Stimulated activated effector memory CD8-positive, alpha-beta T cell treated with anti-CD3 and anti-CD28 coated beads, Interleukin-12 subunit alpha, Interleukin-12 subunit beta, amount 100 ng/mL, for 72 hours (primary cell): ENCODE measurements around the gene FOS.
"Not testable (repeated sequence)": the region's sequence is repeated elsewhere in the genome, so short reads cannot be mapped to it uniquely, and the experiment has no call there.

Experiments used
- ATAC-seq: fragments of 150-1000 bp; cut with Tn5 transposase; 2 replicates; pipeline ENCODE4 v1.10.0; 2021
- DNase-seq, 2 donors: peaks; one replicate each; pipeline ENCODE4 v3.0.0; 2021 to 2022; ENCODE audit warnings: low spot score in 2 of 2
- H3K27ac Mint-ChIP-seq: one replicate; pipeline ENCODE4 v1.8.0; 2022; ENCODE audit warnings: mild to moderate bottlenecking, mixed read lengths
- H3K36me3 Mint-ChIP-seq: one replicate; pipeline ENCODE4 v1.8.0; 2022; ENCODE audit warnings: mild to moderate bottlenecking, mixed read lengths
- H3K4me1 Mint-ChIP-seq: one replicate; pipeline ENCODE4 v1.8.0; 2022; ENCODE audit warnings: mixed read lengths
- H3K4me3 Mint-ChIP-seq: one replicate; pipeline ENCODE4 v1.8.0; 2022; ENCODE audit warnings: mild to moderate bottlenecking, mixed read lengths
- H3K9me3 Mint-ChIP-seq: one replicate; pipeline ENCODE4 v1.8.0; 2022; ENCODE audit warnings: mixed read lengths

Gene FOS

DNA sequence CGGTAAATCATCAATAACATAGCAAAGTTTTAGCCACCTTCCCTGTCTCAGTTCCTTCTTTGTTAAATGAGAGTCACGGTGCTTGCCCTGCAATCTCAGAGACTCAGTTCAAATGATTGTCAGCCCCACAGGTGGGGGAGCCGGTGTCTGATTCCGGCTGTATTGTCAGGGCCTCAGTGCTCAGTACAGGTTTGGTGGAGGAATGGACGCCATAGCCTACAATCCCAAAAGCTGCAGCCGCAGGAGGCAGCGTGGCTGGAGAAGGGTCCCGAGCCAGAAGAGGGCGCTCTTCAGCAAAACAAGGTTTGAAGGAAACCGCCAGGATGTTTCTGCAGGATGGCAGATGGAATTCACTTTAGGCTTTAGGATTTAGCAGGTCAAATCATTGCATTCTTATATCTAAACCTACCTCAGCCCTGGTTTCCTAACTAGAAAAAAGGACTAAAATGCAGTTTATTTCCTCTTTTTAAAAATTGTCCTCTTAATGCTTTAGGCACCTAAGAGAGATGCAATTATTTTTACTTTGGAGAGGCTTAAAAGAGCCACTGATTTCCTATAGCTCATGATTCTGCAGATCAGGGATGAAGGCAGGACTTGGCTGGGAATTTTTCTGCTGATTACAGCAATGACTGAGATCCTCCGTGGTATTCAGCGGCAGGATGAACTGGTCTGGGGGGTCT lies 29.2 kb downstream of the FOS start:
- no peak overlapping the region for H3K27ac Mint-ChIP-seq
- DNase-seq (peak; percentile 66 to 84), ATAC-seq (peak; percentile 75)
- H3K36me3 Mint-ChIP-seq = no peaks in the 10 kb centered on the region
- H3K9me3 Mint-ChIP-seq = no peaks in the 10 kb centered on the region
- H3K4me1 Mint-ChIP-seq = peaks cover 14% of the 10 kb centered on the region
- no peak overlapping the region for H3K4me3 Mint-ChIP-seq

DNA sequence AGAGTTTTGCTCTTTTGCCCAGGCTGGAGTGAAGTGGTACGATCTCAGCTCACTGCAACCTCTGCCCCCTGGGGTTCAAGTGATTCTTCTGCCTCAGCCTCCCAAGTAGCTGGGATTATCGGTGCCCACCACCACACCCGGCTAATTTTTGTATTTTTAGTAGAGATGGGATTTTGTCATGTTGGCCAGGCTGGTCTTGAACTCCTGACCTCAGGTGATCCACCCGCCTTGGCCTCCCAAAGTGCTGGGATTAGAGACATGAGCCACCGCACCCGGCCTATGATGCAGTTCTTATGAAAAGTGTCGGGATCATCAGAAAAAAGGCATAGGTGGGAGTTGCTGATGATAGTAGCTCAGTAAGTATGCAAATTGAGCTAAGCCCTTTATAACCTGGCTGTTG lies 30.4 kb downstream of the FOS start:
- ATAC-seq, H3K27ac Mint-ChIP-seq, H3K36me3 Mint-ChIP-seq, H3K9me3 Mint-ChIP-seq, H3K4me3 Mint-ChIP-seq, DNase-seq: not testable (repeated sequence)
- H3K4me1 Mint-ChIP-seq = peaks cover 14% of the 10 kb centered on the region

DNA sequence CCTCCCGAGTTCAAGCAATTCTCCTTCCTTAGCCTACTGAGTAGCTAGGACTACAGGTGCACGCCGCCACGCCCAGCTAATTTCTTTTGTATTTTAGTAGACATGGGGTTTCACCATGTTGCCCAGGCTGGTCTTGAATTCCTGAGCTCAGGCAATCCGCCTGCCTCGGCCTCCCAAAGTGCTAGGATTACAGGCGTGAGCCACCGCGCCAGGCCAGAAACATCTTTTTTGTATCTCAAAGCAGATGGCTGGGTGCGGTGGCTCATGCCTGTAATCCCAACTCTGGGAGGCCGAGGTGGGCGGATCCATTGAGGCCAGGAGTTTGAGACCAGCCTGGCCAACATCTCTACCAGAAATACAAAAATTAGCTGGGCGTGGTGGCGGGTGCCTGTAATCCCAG lies 30.9 kb downstream of the FOS start:
- H3K9me3 Mint-ChIP-seq, H3K36me3 Mint-ChIP-seq, DNase-seq, H3K4me3 Mint-ChIP-seq, H3K27ac Mint-ChIP-seq, ATAC-seq: not testable (repeated sequence)
- H3K4me1 Mint-ChIP-seq = peaks cover 14% of the 10 kb centered on the region

DNA sequence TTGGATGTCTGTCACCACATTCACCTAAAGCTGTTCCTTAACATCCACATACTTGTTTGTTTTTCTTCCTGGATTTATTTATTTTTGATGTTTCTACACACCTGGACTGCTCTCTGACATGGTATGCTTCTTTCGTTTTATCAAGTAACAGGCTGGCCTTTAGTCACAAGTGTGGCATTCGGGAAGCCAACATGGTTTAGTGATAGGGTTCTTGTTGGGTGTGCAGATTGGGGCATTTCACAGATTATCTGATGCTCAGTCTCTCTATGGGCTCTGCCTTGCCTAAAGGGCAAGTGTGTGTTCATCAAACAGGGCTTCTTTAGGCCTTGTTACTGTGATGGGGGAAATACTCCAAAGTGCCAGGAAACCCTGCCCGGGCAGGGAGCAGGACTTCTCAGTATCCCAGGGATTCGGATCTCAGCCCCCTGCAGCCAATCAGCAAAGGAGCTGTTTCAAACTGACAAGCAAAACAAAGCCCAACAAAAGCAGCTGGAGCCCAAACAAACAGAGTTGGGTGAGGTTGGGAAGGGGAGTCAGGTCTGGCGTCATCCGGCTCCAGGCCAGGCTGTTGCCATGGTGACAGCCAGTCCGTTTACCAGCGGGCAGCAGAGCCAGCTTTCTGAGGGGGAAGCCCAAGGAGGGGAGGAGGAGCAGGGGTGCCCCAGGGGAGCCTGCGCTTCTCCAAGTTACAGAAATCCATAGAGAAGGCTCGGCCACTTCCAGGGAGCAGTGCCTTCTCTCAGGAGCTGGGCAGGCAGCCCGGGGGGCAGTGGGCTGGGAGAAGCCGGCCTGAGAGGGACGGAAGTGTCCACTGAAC lies 31.9 kb downstream of the FOS start:
- H3K4me1 Mint-ChIP-seq = peaks cover 14% of the 10 kb centered on the region
- H3K27ac Mint-ChIP-seq = no peak overlapping the region
- DNase-seq (no peak), ATAC-seq (no peak)
- no peak overlapping the region for H3K4me3 Mint-ChIP-seq
- H3K9me3 Mint-ChIP-seq = no peaks in the 10 kb centered on the region
- H3K36me3 Mint-ChIP-seq = no peaks in the 10 kb centered on the region

DNA sequence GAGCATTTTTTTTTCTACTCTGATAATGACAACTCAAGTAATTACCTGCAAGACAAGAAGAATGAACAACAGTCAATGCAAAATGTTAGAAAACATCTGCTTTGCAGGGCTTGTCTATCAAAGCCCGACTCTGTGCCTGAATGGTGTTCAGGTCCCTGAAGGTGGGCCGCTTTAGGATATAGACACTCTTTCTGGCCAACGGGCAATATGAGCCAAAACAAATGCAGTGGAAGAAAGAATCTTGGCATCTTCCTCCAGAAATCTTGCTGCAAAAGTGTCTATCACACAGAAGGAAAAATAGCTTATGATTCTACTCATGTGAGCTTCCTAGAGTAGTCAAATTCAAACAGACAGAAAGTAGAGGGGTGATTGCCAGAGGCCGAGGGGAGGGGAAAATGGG lies 32.7 kb downstream of the FOS start:
- Mint-ChIP-seq H3K27ac (no peak overlapping the region), H3K4me3 (no peak overlapping the region), H3K4me1 (peaks cover 14% of the 10 kb centered on the region), H3K36me3 (no peaks in the 10 kb centered on the region), H3K9me3 (no peaks in the 10 kb centered on the region)
- ATAC-seq = no peak
- DNase-seq = no peak

DNA sequence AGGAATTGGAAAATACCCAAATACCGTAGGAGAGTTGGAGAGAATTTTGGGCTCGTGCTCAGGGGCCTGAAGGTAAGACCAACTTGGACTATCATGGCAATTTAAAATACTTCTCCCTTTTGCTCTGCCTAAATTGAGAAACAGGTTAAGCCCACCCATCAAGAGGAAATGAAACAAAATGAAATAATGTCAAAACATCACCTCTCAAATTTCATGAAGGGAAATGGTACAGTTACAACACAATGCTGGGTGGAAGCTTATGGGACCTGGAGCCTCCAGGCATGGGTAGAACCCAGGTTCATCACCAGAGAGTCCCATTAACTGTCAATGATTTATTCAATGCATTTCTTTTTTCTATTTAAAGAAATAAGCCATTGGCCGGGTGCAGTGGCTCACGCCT lies 33.7 kb downstream of the FOS start:
- ATAC-seq = no peak
- DNase-seq = no peak
- Mint-ChIP-seq H3K9me3 (no peaks in the 10 kb centered on the region), H3K4me1 (peaks cover 10% of the 10 kb centered on the region), H3K4me3 (no peak overlapping the region), H3K27ac (no peak overlapping the region), H3K36me3 (no peaks in the 10 kb centered on the region)

DNA sequence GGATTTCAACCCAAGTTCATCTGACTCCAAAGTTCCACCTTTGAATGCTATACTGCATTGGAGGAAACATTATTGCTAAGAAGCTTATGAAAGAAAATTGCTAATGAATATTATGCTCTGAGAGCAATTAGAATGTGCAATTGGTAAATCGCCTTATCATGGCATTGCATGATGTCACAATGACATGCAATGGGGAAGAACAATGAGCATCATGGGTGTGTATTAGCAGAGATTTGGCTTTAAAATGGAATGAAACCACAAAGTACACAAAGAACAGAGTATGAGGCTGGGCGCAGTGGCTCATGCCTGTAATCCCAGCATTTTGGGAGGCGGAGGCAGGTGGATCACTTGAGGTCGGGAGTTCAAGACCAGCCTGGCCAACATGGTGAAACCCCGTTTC lies 34.7 kb downstream of the FOS start:
- Mint-ChIP-seq H3K27ac (no peak overlapping the region), H3K36me3 (no peaks in the 10 kb centered on the region), H3K9me3 (no peaks in the 10 kb centered on the region), H3K4me3 (no peak overlapping the region), H3K4me1 (peaks cover 5% of the 10 kb centered on the region)
- DNase-seq (no peak), ATAC-seq (no peak)

DNA sequence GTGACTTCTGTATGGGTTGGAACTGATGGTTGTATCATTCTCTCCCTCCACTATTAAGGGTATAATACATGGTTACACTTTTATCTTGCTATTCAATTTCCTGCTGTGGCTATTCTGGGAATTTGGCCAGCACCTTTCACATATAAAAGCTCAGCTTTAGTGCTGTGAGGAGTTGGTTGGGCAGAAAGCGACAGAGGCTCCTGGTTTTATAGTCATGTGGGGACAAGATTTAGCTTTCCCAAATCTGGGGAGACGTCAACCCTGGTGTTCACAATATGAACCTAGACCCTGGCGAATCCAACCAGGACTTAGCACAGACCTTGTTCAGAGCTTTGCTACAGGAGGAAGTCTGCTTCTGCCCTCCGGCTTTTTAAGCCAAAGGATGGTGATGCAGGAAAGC lies 36.5 kb downstream of the FOS start:
- no peak overlapping the region for H3K27ac Mint-ChIP-seq

DNA sequence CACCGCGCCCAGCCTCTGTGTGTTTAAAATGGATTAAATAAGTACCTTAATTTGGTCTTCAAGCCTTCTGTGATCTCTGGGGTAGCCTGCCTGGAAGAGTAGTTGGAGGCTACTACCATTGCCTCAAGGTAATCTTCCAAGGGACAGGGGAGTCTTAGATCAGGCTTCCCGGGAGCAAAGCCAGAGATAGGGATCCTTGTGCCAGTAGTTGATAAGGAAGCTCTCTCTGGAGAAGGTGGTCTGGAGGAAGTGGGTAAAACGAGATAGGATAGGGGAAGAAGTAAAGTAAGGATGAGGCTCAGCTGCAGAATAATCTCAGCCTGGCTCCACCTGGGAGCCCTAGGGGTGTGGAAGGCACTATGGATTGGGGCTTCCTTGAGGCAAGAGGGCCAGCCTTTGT lies 38.5 kb downstream of the FOS start:
- Mint-ChIP-seq H3K9me3 (no peaks in the 10 kb centered on the region), H3K36me3 (no peaks in the 10 kb centered on the region), H3K4me3 (no peak overlapping the region), H3K27ac (no peak overlapping the region), H3K4me1 (no peaks in the 10 kb centered on the region)
- DNase-seq (no peak), ATAC-seq (no peak)

More for the DNA sequence above, 36.5 kb downstream of the FOS start:
- DNase-seq (no peak), ATAC-seq (no peak)
- Mint-ChIP-seq H3K9me3 (no peaks in the 10 kb centered on the region), H3K4me3 (no peak overlapping the region), H3K4me1 (peaks cover 5% of the 10 kb centered on the region), H3K36me3 (no peaks in the 10 kb centered on the region)

DNA sequence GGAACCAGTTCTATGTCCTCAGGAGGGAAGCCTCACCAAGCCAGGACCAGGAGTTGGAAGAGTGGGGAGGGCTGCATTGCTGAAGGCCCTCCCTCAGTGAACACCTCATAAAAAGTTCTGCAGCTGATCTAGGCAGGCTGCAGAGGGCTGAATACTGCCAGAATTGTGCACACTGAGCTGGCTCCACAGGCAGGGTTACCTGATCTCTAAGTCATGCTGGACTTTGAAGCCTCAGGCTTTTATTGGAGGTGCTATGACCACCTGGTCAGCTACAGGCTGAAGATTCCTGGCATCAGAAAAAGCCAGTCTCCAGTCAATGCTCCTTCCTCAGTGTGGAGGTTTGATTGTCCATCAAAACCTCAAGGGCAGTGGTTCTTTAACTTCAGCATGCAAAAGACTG lies 39.7 kb downstream of the FOS start:
- Mint-ChIP-seq H3K4me3 (no peak overlapping the region), H3K4me1 (no peaks in the 10 kb centered on the region), H3K27ac (no peak overlapping the region), H3K36me3 (no peaks in the 10 kb centered on the region), H3K9me3 (no peaks in the 10 kb centered on the region)
- no peak for DNase-seq
- ATAC-seq = no peak

DNA sequence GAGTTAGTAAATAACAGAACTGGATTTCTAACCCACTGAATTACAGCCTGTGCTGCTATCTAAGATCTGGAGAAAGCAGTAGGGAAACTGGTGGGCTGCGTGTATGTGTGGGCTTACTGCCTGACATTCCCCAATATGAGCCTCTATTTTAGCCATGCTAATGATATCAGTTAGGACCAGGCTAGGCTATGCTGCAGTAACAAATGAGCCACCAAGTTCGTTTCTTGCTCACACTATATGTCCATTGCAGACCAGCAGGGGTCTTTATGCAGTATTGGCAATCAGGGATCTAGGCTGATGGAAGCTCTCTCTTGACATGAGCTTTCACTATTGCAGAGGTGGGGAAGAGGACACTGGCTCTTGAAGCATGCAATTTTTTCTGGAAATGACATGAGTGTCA lies 40.4 kb downstream of the FOS start:
- H3K4me3 Mint-ChIP-seq = no peak overlapping the region
- no peaks in the 10 kb centered on the region for H3K4me1 Mint-ChIP-seq
- no peak overlapping the region for H3K27ac Mint-ChIP-seq
- ATAC-seq (no peak), DNase-seq (no peak)
- no peaks in the 10 kb centered on the region for H3K36me3 Mint-ChIP-seq
- H3K9me3 Mint-ChIP-seq = no peaks in the 10 kb centered on the region

DNA sequence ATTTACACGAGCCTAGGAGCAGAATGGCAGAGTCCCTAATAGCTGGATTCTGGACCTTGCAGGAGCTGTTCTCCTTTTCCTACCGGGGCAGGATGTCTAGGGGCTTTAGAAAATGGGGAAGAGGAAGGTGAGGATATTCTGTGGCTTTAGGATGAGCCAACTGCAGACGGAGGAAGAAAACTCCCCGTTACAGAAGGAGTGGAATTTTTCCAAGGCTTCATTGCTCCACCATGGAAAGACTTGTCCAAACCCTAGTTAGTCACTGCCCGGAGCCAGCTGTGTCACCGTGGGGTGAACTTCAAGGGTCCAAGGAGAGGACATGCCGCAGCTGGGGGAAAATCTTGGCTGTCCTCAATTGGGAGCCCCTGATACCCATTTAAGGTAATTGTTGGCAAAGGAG lies 41.6 kb downstream of the FOS start:
- no peaks in the 10 kb centered on the region for H3K36me3 Mint-ChIP-seq
- no peak overlapping the region for H3K4me3 Mint-ChIP-seq
- no peaks in the 10 kb centered on the region for H3K4me1 Mint-ChIP-seq
- H3K27ac Mint-ChIP-seq = no peak overlapping the region
- DNase-seq (no peak), ATAC-seq (no peak)
- no peaks in the 10 kb centered on the region for H3K9me3 Mint-ChIP-seq

DNA sequence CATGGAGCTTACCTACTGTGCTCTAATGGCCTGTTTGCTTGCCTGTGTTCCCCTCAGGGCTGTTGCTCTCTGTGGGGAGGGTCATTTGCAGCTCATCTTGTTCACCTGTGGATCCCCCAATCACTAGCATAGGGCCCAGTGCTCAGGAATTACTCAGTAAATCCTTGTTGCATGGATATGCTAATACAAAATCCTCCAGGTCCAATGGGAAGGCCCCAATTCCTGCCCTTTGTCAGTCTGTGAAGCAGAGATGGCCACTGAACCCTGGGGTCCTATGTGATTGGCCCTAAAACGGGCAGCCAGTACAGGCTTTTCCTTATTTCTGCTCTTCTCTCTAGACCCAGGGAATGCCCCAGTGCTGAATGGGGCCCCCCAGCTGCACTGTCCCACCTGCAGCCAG lies 44.1 kb downstream of the FOS start:
- Mint-ChIP-seq H3K4me3 (no peak overlapping the region), H3K4me1 (no peaks in the 10 kb centered on the region), H3K36me3 (no peaks in the 10 kb centered on the region), H3K27ac (no peak overlapping the region), H3K9me3 (no peaks in the 10 kb centered on the region)
- ATAC-seq (no peak), DNase-seq (no peak)

DNA sequence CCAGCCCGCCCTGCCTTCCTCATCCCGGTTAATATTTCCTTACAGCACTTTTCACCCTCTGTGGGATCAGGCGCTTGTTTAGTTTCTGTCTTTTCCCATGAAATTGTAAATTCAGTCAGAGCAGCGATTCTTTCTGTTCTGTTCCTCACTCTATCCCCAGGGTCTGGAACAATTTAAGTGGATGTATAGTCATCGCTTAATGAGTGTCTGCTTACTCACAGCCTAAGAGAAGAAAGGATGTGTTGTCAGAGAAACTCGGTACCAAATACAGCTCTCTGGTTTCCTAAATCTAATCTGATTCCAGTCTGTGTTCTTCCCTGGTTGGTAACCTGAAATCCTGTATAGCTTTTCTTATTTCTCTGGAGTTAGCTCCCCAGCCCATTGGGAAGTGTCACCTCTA lies 44.9 kb downstream of the FOS start:
- no peaks in the 10 kb centered on the region for H3K4me1 Mint-ChIP-seq
- ATAC-seq (no peak), DNase-seq (no peak)
- H3K4me3 Mint-ChIP-seq = no peak overlapping the region
- no peak overlapping the region for H3K27ac Mint-ChIP-seq
- no peaks in the 10 kb centered on the region for H3K9me3 Mint-ChIP-seq
- H3K36me3 Mint-ChIP-seq = no peaks in the 10 kb centered on the region

DNA sequence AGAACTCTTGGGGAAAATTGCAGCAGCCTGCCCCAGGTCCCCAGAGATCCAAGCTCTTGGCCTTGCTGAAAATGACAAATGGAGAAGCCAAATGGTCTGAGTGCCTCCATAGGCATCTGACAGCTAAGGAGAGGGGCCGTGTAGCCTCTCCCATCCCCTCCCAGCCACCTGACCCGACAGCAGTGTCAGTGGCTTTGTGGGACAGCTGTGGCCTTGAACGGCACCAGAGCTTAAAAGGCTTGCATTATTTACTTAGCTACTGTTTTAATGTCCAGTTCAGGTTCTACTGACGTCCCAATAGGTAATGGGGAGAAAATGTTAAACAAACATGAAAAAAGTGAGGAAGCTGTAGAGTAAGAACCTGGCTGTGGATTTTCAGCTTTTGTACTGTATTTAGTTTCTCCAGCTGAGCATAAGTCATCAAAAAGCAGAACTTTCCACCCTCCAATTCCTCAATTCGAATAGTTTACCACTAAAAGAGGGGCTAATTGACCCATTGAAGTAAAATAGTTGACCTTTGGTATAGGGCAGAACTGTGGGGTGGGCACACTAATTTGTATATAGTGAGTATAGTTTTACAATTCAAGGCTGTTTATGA lies 50.0 kb downstream of the FOS start:
- peaks cover 14% of the 10 kb centered on the region for H3K4me1 Mint-ChIP-seq
- H3K9me3 Mint-ChIP-seq = no peaks in the 10 kb centered on the region
- ATAC-seq (no peak), DNase-seq (no peak)
- H3K36me3 Mint-ChIP-seq = peaks cover 6% of the 10 kb centered on the region
- H3K4me3 Mint-ChIP-seq = no peak overlapping the region
- H3K27ac Mint-ChIP-seq = no peak overlapping the region

DNA sequence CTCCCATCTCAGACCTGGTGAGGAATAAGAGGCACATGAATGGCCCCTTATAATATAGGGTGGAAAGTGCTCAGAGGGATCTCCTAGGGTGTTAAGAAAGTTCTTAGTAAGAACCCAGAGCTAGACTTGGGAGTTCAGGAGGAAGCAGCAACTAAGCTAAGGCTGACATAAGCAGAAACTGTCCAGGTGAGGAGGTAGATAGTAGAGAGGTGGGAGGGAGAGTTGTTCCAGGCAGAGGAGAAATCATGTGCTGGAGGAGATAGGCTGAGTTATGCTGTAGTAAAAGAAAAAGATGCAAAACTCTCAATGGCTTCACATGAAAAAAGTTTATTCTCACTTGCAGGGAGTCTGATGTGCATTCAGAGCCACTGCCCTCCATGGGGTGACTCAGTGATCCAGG lies 50.7 kb downstream of the FOS start:
- Mint-ChIP-seq H3K4me1 (peaks cover 21% of the 10 kb centered on the region), H3K36me3 (peaks cover 6% of the 10 kb centered on the region), H3K4me3 (no peak overlapping the region), H3K9me3 (no peaks in the 10 kb centered on the region), H3K27ac (no peak overlapping the region)
- ATAC-seq (no peak), DNase-seq (no peak)
